HG03159 (cell line): ENCODE measurements around the gene PROSER3.

ENCODE experiments used
- ATAC-seq: cut with Tn5 transposase; IDR thresholded peaks from one replicate; pipeline ENCODE4 v1.9.1; 2021; ENCODE audit warnings: mild to moderate bottlenecking, moderate library complexity; ENCODE audit not compliant: unreplicated experiment

PROSER3 gene

DNA sequence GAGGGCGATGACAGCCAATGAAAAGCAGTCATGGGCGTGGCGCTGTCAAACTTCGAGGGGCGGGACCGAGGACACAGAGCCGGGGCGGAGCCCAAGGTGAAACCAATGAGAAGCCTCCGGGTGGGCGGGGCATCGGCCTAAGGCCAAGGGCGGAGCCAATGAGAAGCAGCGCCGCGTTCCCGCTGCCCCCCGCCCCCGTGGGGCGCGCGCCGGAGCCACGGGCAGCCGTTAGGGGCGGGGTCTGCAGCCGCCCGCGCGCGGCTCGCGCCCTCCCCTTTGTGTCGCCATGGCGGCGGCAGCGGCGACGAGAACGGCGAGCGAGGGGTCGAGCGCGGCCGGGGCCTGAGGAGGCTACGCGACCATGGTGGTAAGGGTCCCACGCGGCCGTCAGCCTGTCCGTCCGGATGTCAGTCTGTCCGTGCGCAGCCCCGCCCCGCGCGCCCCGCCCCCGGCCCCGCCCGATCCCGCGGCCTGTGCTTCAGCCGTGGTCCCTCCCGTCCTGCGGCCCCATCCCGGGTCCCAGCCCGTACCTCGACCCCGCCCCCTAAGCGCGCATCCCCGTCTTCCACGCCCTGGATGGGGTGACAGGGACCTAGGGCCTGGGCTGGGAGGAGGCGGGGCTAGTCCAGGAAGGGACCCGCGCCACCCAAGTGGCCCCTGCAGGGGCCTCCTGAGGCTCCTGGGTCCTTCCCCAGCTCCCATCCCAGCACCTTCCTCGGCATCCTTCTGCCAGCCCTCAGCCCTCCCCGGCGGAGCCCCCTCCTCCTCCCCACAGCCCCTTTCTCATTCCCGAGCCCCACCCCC, 17.5 kb downstream of the PROSER3 start, which contains the start of gene ARHGAP33:
TSS of gene ARHGAP33 (plus strand) at position 267 of the 804 bp plus-strand sequence. CDS start at position 362, 95 bp downstream.
- peak; percentile 86 for ATAC-seq

DNA sequence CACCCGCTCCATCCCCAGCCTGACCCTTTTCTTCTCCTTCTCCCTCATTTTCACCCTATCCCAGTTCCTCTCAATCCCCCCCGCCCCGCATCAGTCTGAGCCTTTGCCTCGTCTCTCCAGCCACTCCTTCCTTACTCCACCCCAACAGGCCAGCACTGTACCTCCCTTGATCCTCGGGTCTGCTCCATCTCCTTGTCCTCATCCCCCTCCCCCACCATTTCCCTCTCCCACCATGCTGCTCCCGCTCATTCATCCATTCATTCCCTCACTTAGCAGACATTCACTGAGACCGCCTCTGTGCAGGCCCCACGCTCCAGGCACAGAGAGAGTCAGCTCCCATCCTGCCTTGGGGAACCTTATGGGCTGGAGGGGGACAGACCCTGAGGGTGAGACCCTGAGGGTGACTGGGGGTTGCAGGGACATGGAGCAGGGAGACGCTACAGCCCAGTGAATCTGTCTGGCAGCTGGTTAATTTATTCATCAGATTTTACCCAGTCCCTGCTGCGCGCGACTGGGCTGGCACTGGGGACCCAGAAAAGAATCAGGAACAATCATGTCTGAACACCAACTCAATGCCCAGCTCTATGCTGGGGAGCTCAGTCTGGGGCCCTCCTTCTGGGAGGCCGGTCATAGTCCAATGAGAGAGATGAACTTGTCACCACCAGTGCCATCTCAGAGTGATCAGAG, 18.3 kb downstream of the PROSER3 start:
- ATAC-seq, result no peak

DNA sequence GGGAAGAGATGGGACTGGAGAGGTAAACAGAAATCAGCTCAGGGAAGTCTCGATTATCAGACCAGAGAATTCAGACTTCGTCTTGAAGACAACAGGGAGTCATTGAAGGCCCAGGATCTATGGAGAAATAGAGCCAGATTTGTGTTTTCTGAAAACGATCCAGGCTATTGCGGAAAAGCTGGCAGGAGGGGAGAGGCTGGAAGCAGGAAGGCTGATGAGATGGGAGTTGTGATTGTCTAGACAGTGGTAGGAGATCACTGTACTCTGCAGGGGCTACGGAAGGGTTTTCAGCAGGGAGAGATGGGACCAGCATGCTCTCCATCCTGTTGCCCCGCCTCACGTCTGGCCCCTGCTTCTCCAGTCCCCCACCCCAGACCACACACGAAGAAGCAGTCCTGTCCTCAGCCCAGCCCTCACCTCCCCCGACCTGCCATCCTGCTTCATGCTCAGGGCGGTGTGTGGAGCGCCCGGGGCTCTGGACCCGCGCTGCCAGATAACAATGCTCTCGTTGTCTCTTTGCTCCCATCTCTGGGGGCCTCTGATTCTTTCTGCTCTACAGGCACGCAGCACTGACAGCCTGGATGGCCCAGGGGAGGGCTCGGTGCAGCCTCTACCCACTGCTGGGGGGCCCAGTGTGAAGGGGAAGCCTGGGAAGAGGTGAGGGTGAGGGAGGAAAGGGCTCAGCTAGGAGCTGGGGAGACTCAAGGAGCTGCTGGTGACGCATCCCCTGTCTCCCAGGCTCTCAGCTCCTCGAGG, 19.3 kb downstream of the PROSER3 start:
- no peak for ATAC-seq

DNA sequence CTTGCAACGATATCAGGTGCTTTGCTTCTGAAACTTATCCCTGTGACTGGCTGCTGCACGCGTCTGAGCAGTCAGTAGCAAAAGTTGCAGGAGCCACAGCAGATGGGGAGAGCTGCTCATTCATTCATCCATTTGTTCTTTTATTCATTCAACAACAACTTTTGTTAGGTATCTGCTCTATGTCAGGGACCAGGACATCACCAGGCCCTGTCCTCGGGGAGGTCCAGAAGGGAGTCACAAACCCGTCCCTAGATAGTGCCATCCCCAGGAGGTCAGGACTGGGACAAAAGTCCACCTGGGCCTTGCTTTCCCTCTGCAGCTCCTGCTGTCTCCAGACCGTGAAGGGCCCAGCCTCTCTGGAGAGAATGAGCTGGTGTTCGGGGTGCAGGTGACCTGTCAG, 20.0 kb downstream of the PROSER3 start:
- ATAC-seq, result no peak

DNA sequence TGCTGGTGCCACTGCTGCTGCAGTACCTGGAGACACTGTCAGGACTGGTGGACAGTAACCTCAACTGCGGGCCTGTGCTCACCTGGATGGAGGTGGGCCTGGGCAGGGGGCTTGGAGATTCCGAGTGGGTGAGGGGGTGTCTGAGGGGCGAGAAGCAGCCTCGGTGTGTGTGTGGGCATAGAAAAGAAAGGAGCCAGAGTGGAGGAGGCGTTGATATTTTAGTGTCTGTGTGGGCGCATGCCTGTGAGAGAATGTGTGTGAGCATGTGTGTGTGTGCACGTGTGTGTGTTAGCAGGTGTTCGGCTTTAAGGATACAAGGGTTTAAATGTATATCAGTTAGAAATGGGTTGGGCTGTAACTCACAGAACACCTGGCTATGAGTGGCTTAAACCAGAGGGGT, 21.1 kb downstream of the PROSER3 start:
- ATAC-seq, result no peak

- no peak for ATAC-seq
Observed at GRCh38 chr19:35780058-35780457, 22.1 kb downstream of the PROSER3 start.

- ATAC-seq, result no peak
Observed at GRCh38 chr19:35780717-35781116, 22.7 kb downstream of the PROSER3 start.

- no peak for ATAC-seq
Observed at GRCh38 chr19:35781650-35782049, 23.7 kb downstream of the PROSER3 start.

DNA sequence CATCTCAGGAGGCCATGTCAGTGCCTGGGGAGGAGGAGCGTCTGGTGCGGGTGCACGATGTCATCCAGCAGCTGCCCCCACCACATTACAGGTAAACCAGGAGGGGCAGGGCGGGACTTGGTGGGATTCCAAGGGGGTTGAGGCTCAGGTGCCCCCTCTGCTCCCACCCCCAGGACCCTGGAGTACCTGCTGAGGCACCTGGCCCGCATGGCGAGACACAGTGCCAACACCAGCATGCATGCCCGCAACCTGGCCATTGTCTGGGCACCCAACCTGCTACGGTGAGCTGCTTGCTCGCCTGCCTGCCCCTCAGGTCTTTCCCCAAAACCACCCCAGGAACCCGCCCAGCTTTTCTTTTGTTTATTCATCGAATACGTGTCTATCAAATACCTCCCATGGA, 24.6 kb downstream of the PROSER3 start:
- ATAC-seq, result no peak

DNA sequence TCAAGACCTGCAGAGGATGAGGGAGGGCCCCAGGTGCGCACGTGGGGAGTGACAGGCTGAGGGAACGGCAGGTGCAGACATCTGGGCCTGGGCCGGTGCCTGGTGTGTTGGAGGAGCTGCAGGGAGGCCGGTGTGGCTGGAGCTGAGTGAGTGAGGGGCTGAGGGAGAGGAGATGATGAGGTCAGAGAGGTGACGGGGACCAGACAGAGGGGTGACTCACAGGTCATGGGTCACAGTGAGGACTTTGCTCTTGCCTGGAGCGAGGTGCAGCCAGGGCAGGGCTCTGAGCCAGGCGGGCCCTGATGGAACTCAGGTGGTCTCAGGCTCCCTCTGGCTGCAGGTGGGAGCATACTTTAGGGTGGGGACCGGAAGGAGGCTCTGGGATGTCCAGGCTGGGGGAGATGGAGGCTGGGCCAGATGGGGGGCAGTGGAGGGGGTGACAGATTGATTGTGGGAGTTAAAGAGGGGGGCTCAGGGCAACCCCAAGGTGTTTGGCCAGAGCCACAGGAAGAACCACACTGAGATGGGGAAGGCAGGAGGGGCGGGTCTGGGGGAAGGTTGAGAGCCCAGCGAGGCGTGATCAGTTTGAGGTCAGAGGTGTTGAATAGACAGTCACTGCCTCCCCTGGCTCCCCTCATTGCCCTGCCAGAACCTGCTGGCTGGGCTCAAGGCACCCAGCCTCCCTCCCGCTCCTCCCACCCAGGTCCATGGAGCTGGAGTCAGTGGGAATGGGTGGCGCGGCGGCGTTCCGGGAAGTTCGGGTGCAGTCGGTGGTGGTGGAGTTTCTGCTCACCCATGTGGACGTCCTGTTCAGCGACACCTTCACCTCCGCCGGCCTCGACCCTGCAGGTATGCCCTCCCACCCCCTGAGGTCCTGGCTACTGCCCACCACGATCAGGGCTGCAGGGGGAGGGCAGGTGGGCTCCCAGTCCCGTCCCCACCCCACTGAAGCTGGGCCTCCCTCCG, 25.8 kb downstream of the PROSER3 start:
- no peak for ATAC-seq

GRCh38 chr19:35784503-35785338, 26.7 kb downstream of the PROSER3 start:
- ATAC-seq, result no peak

DNA sequence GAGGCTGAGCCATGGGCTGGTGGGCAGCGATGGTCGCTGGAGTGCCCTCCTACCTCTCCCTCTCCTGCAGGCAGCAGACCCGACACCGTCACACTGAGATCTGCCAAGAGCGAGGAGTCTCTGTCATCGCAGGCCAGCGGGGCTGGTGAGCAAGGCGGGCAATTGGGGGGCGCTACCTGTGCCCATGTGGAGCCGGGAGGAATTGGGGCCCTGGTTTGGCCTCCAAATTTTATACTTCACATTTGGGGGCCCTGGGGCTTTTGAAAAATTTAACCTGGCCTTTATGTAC, 27.3 kb downstream of the PROSER3 start:
- ATAC-seq, result no peak

- no peak for ATAC-seq
Observed at GRCh38 chr19:35786299-35787160, 28.6 kb downstream of the PROSER3 start.

GRCh38 chr19:35787227-35787799, 29.3 kb downstream of the PROSER3 start:
- no peak for ATAC-seq

DNA sequence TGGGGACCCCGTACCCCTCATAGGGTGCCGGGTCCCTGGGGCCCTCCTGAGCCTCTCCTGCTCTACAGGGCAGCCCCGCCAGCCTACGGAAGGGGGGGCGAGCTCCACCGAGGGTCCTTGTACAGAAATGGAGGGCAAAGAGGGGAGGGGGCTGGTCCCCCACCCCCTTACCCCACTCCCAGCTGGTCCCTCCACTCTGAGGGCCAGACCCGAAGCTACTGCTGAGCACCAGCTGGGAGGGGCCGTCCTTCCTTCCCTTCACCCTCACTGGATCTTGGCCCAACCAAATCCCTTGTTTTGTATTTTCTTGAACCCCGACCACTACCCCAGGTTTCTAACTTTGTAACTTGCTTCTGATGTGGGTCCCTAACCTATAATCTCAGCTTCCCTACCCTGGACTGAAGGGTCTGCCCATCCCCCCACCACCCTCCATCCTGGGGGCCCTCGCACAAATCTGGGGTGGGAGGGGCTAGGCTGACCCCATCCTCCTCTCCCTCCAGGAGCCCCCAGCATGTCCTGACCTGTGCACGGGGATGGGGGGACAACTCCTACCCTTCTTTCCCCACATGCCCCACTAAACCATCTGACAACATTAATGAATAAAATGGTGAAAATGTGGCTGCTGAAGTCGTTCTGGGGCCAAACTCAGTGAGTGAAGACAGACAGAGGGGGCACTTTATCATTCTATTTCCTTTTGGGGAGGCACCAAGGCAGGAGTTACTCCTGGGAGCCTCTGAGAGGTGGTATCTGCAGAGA, 30.4 kb downstream of the PROSER3 start:
- no peak for ATAC-seq

DNA sequence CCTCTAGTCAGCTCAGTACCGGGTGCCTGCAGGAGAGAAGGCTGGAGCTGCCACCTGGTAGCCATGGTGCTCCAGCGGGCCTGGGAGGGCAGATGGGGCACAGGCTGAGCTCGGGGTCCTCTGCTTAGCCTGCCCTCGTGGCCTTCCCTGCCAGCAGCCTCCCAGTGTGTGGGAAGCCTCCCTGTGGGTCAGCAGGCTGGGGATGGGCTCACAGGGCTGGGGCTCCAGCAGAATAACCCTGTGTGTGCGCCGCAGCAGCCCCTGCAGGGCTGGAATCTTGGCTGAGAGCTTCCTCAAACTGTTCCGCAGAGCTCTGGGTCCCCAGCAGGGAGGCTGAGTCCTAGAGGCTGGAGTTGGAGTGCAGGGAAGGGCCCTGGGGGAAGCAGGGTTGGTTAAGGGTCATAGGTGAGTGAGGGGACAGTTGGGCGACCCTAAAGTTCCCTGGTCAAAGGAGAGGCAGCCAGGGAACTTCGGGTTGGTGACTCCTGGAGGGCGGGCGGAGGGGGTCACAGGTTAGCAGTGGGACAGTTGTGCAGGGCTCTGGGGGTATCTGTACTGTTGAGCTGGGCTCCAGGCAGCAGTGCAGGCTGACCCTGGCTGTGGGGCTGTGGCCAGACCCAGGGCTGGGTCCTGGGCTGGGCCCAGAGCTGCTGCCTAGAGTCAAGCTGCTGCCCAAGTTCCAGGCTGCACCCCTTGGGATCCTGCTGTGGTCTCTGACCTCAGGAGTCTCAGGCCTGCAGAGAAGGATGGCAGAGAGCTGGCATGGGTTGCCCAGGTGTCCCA, 31.4 kb downstream of the PROSER3 start:
- no peak for ATAC-seq
